Activated B cell treated with CpG ODN at 0.5 μM for 24 hours (primary cell): Measurements from ENCODE around the gene RDM1. TPM values are rescaled to one million over a fixed set of nuclear protein-coding genes. Genes with fewer than 3 reads are reported as not detected.

Experiments
- ATAC-seq: fragments of 200-7000 bp; cut with Tn5 transposase; one replicate; pipeline ENCODE4 v1.10.0; 2021; ENCODE audit warnings: low read depth, mild to moderate bottlenecking, moderate library complexity
- CTCF ChIA-PET: fragments of 350-600 bp; sonication (Branson Sonifier 250); formaldehyde crosslinking; loops from one replicate; lab custom pipeline; 2021; ENCODE audit warnings: antibody characterized with exemption; lab: Charles Lee
- POLR2A ChIA-PET: fragments of 350-600 bp; sonication (Branson Sonifier 250); formaldehyde crosslinking; loops from one replicate; lab custom pipeline; 2021; ENCODE audit warnings: antibody characterized with exemption; lab: Charles Lee
- DNase-seq: peaks from one replicate; pipeline ENCODE4 v3.0.0; 2022
- H3K27ac Mint-ChIP-seq: one replicate; pipeline ENCODE4 v1.8.0; 2020; ENCODE audit warnings: mixed read lengths
- H3K27me3 Mint-ChIP-seq: one replicate; pipeline ENCODE4 v1.8.0; 2021; ENCODE audit warnings: mixed read lengths
- H3K36me3 Mint-ChIP-seq: one replicate; pipeline ENCODE4 v1.8.0; 2021; ENCODE audit warnings: low read depth, mixed read lengths
- H3K4me1 Mint-ChIP-seq: one replicate; pipeline ENCODE4 v1.8.0; 2021; ENCODE audit warnings: mixed read lengths
- H3K4me3 Mint-ChIP-seq: one replicate; pipeline ENCODE4 v1.8.0; 2020; ENCODE audit warnings: mild to moderate bottlenecking, mixed read lengths
- H3K9me3 Mint-ChIP-seq: one replicate; pipeline ENCODE4 v1.8.0; 2020; ENCODE audit warnings: mixed read lengths
- intact Hi-C: fragments of 100-400 bp; cut with micrococcal nuclease; formaldehyde crosslinking; loops from one replicate; pipeline ENCODE4 v1.15.1; 2024
- total RNA-seq: library from RNA; stranded (reverse); gene quantifications from 2 replicates; pipeline ENCODE4 v1.2.3, GENCODE V29; 2022
- TF ChIP-seq, protein P1 (sequence below): fragments of 200-600 bp; IDR thresholded peaks from one replicate; pipeline ENCODE4 v1.8.0; 2022; ENCODE audit warnings: antibody characterized with exemption, mild to moderate bottlenecking

RDM1 gene
- total RNA-seq, 1 donor from 2014 or later, result not detected

DNA sequence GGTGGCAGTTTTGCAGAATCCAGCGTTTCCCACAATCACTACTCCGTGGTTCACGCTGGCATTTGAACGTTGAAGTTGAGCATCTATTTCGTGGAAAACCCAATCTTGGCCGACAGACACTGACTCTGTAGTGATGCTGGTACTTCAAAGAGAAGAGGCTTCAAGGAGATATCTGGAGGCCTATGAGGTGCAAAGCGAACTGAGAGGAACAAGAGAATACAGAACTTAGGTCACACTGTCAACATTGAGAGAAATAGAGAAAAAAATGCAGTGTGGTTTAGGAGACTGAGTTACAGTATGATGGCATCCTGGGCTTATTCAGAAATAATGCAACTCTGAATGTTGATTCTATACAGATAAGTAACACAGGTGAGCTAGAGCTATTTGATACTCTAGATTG, 34.7 kb upstream of the RDM1 start:
- intact Hi-C loops, result no loop called here
- Mint-ChIP-seq H3K9me3 (no peaks in the 10 kb centered on the region), H3K4me1 (peaks cover 1% of the 10 kb centered on the region), H3K27me3 (peaks cover 12% of the 10 kb centered on the region), H3K27ac (no peak overlapping the region), H3K36me3 (no peaks in the 10 kb centered on the region), H3K4me3 (no peak overlapping the region)
- ChIA-PET CTCF (interaction anchor here (1.2 to 19.6 kb wide), 2 partner anchors 182 to 518 kb away, joined by 6 to 481 read pairs; no protein-coding TSS in a partner anchor), POLR2A (no interaction called here)
- TF ChIP-seq, protein P1, sequence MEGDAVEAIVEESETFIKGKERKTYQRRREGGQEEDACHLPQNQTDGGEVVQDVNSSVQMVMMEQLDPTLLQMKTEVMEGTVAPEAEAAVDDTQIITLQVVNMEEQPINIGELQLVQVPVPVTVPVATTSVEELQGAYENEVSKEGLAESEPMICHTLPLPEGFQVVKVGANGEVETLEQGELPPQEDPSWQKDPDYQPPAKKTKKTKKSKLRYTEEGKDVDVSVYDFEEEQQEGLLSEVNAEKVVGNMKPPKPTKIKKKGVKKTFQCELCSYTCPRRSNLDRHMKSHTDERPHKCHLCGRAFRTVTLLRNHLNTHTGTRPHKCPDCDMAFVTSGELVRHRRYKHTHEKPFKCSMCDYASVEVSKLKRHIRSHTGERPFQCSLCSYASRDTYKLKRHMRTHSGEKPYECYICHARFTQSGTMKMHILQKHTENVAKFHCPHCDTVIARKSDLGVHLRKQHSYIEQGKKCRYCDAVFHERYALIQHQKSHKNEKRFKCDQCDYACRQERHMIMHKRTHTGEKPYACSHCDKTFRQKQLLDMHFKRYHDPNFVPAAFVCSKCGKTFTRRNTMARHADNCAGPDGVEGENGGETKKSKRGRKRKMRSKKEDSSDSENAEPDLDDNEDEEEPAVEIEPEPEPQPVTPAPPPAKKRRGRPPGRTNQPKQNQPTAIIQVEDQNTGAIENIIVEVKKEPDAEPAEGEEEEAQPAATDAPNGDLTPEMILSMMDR, result no peak
- ATAC-seq (no peak), DNase-seq (no peak)

DNA sequence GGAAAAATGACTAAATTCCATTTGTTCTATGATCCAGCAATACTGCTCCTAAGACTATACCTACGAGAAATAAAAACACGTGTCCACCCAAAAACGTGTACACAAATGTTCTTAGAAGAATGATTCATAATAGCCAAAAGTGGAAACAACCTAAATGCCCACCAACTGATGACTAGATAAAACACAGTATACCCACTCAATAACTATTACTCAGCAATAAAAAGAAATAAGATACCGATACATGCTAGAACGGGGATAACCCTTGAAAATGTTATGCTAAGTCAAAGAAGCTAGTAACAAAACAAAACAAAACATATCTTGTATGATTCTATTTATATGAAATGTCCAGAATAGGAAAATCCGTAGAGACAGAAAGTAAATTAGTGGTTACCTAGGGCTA, 33.1 kb upstream of the RDM1 start:
- no peak overlapping the region for H3K4me3 Mint-ChIP-seq
- intact Hi-C loops, result no loop called here
- TF ChIP-seq, protein P1, result no peak
- no peaks in the 10 kb centered on the region for H3K36me3 Mint-ChIP-seq
- peaks cover 11% of the 10 kb centered on the region for H3K27me3 Mint-ChIP-seq
- ChIA-PET CTCF (interaction anchor here (1.0 to 1.5 kb wide), 3 partner anchors 12 to 519 kb away, joined by 3 to 6 read pairs (median 3); no protein-coding TSS in a partner anchor), POLR2A (no interaction called here)
- H3K9me3 Mint-ChIP-seq, result no peaks in the 10 kb centered on the region
- no peak overlapping the region for H3K27ac Mint-ChIP-seq
- ATAC-seq, result no peak
- no peak for DNase-seq
- H3K4me1 Mint-ChIP-seq, result no peaks in the 10 kb centered on the region

DNA sequence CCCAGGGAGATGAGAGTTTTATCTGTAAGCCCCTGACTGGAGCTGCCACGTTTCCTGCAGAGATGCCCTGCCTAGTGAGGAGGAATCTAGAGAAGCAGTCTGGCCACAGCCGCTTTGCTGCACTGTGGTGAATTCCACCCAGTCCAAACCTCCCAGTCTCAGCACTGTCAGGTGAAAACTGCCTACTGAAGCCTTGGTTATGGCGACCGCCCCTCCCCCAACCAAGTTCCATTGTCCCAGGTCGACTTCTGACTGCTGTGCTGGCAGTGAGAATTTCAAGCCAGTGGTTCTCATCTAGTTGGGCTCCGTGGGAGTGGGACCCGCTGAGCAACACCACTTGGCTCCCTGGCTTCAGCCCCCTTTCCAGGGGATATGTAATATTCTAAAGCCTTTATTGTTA, 23.1 kb upstream of the RDM1 start:
- ChIA-PET CTCF (no interaction called here), POLR2A (no interaction called here)
- Mint-ChIP-seq H3K27me3 (peaks cover 34% of the 10 kb centered on the region), H3K36me3 (no peaks in the 10 kb centered on the region), H3K9me3 (no peaks in the 10 kb centered on the region), H3K27ac (no peak overlapping the region), H3K4me3 (no peak overlapping the region), H3K4me1 (no peaks in the 10 kb centered on the region)
- TF ChIP-seq, protein P1, result no peak
- no peak for DNase-seq
- no peak for ATAC-seq
- intact Hi-C loops, result no loop called here

DNA sequence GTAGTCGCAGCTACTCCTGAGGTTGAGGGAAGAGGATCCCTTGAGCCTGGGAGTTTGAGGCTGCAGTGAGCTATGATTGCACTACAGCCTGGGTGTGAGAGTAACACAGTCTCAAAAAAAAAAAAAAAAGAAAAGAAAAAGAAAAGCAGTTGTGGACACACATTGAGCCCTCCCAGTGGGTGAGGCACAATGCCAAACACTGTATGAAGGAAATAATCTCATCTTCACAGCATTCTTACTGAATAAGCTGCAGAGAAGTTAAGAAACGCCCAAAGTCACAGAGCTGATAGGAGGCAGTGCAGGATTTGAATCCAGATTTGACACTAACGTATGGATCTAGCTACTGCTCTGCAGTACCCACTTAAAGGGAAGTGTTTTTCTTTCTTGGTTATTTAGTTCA, 18.8 kb upstream of the RDM1 start:
- intact Hi-C loops, result loop anchor here (5.0 kb wide), 3 partner anchors 102 to 583 kb away; partner anchors contain the start of genes MYO19 and PIGW
- Mint-ChIP-seq H3K4me3 (no peak overlapping the region), H3K36me3 (no peaks in the 10 kb centered on the region), H3K9me3 (no peaks in the 10 kb centered on the region), H3K27ac (no peak overlapping the region), H3K4me1 (no peaks in the 10 kb centered on the region), H3K27me3 (peaks cover 8% of the 10 kb centered on the region)
- POLR2A ChIA-PET, result no interaction called here
- ATAC-seq, result no peak
- TF ChIP-seq, protein P1, result no peak
- DNase-seq, result no peak
- CTCF ChIA-PET, result no interaction called here

DNA sequence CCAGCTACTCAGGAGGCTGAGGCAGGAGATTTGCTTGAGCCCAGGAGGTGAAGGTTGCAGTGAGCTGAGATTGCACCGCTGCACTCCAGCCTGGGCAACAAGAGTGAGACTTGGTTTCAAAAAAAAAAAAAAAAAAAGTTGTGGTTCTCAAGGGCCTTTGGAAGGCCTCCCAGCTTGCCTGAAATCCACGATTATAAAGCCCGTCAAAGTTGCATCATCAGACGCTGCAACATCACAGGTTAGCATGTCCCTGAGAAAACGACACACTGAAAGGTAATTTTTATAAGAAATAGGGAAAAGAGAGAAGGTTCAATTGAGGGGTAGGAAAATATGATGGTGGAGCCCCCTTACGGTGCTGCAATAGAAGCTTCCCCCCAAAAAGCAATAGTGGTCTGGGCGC, 17.5 kb upstream of the RDM1 start:
- ATAC-seq (no peak), DNase-seq (no peak)
- POLR2A ChIA-PET, result interaction anchor here (0.7 kb wide), 1 partner anchor 68 kb away, joined by 9 read pairs; the partner anchor contains the start of gene CCL5
- intact Hi-C loops, result loop anchor here (5.0 kb wide), 3 partner anchors 101 to 584 kb away; partner anchors contain the start of genes MYO19 and PIGW
- H3K27ac Mint-ChIP-seq, result no peak overlapping the region
- H3K4me3 Mint-ChIP-seq, result no peak overlapping the region
- no peaks in the 10 kb centered on the region for H3K4me1 Mint-ChIP-seq
- CTCF ChIA-PET, result no interaction called here
- H3K9me3 Mint-ChIP-seq, result no peaks in the 10 kb centered on the region
- H3K27me3 Mint-ChIP-seq, result peaks cover 4% of the 10 kb centered on the region
- TF ChIP-seq, protein P1, result no peak
- no peaks in the 10 kb centered on the region for H3K36me3 Mint-ChIP-seq
